ENCODE data around the gene LIPM.
A peak's percentile ranks its signal among the peaks of the same experiment; 100 is the strongest.

Gene LIPM

GRCh38 chr10:88841316-88842111 is 39.0 kb downstream of the LIPM start:
- DNase-seq: no peak

- DNase-seq: no peak
Observed at GRCh38 chr10:88843171-88843570, 40.6 kb downstream of the LIPM start.

GRCh38 chr10:88848499-88848898 is 46.0 kb downstream of the LIPM start:
- DNase-seq: peak; percentile 44

- DNase-seq: no peak
Observed at GRCh38 chr10:88849234-88849633, 46.7 kb downstream of the LIPM start.

- DNase-seq: peak; percentile 17
Observed at GRCh38 chr10:88850712-88851111, 48.2 kb downstream of the LIPM start.

GRCh38 chr10:88851706-88852105 is 49.2 kb downstream of the LIPM start, which contains the start of gene ANKRD22:
Gene ANKRD22, minus strand, starts transcription at chr10:88851844. Its CDS starts 237 bp downstream, at chr10:88851607.
- DNase-seq: peak; percentile 97

GRCh38 chr10:88852327-88852726 is 49.8 kb downstream of the LIPM start:
- no peak for DNase-seq

GRCh38 chr10:88853155-88853881 is 50.8 kb downstream of the LIPM start:
- DNase-seq: no peak

- no peak for DNase-seq
Observed at GRCh38 chr10:88854684-88855083, 52.2 kb downstream of the LIPM start.

- no peak for DNase-seq
Observed at GRCh38 chr10:88857831-88858230, 55.3 kb downstream of the LIPM start.

- DNase-seq: peak; percentile 42
Observed at GRCh38 chr10:88858491-88858890, 56.0 kb downstream of the LIPM start.

GRCh38 chr10:88861036-88861435 is 58.5 kb downstream of the LIPM start:
- no peak for DNase-seq

GRCh38 chr10:88865281-88865876 is 62.8 kb downstream of the LIPM start:
- peak; percentile 42 for DNase-seq

- no peak for DNase-seq
Observed at GRCh38 chr10:88866454-88866853, 63.9 kb downstream of the LIPM start.

GRCh38 chr10:88870089-88870488 is 67.6 kb downstream of the LIPM start:
- no peak for DNase-seq
